NCI-H2107 (cell line): ENCODE data around the gene RIOK2.
"Not testable (repeated sequence)": the region's sequence is repeated elsewhere in the genome, so short reads cannot be mapped to it uniquely, and the experiment has no call there.

ENCODE experiments used
- DNase-seq: peaks from one replicate; lab custom pipeline; 2025; lab: John Stamatoyannopoulos, UW

Gene RIOK2

DNA sequence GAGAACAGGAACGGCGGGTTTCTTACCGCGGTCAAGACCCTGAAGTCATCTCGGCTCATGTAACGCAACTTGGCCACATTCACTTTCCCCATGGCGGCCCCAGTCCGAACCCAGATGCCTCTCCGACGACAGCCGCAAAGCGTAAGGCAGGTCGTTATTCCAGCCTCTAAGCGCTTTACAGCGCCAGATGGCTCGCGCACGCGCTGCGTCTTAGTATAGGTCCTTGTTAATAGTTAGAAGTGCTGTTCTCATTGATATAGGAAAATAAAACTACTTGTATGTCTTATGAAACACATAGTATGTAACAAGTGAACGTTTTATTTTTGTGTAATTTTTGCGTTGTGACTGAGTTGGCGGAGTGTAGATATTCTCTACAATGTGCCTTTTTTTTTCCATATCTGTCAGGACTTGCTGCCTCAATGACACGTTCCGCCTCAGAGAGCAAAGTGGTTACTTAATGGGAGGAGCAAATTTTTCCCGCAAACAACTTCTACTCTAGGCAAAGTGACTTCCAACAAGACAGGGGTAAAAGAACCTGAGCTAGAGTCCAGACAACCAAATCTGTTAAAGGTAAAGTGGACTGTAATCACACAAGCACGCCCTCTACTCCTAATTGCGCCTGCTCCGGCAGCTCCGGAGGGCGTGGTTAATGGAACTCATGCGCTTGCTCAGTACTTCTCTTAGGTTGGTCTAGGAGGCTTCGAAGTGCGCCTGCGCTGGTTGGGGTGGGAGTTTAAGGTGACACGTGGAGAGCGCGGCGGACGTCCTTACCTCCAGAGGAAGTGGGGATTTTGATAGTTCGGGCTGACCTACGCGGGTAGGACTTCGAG, at the start of gene RIOK2:
Gene RIOK2 (minus strand): TSS at position 148 of the 830 bp plus-strand sequence. CDS start 56 bp downstream, at position 92.
- peak; percentile 74 for DNase-seq

DNA sequence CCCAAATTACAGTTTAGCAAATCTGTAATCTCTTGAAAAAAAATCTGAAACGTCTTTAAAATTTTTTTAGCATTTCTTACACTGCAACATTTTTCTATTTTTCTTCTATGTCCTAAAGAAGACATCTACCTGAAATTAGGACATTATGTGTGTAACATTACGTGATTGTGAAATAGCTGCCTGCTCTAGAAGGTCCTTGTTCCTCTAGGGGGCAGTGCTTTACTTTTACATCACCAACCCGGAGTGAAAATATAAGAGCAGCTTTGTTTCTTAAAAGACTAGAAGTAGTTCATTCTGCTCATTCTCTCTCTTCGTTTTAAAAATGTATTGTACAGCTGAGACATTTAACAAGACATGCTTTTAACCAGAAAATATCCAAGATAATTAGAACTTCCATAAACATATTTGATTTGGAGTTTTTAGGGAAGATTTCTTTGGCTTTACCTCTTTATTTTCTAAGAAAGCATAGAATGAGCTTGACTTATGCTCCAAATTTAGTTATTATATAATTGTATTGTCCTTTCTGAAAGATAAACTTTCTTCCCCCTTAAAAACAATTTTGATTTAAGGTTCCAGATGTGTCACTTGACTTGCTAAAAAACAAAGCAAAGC, 48.1 kb upstream of the RIOK2 start:
- DNase-seq: peak; percentile 10

GRCh38 chr5:97229688-97230285, 46.7 kb upstream of the RIOK2 start:
- DNase-seq: no peak

GRCh38 chr5:97229196-97229595, 46.1 kb upstream of the RIOK2 start:
- DNase-seq: no peak

DNA sequence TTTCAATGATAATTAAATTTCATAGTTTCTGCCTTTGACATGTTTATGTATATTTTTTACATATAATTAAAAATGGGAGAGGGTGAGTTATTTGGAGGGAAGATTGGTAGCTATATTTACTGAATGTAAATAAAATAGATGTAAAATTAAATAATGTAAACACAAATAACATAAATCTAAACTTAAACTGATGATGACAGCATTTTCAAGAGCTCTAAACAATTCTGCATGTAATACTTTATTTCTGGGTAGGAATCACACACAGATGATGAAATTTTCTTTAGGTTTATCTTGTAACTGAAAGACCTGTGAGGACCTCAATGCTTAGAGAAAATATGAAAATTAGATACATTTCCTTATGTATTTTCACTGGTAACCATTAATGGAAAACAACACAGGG, 42.2 kb upstream of the RIOK2 start:
- no peak for DNase-seq

- no peak for DNase-seq
Measured at GRCh38 chr5:97224112-97224750, 41.2 kb upstream of the RIOK2 start.

DNA sequence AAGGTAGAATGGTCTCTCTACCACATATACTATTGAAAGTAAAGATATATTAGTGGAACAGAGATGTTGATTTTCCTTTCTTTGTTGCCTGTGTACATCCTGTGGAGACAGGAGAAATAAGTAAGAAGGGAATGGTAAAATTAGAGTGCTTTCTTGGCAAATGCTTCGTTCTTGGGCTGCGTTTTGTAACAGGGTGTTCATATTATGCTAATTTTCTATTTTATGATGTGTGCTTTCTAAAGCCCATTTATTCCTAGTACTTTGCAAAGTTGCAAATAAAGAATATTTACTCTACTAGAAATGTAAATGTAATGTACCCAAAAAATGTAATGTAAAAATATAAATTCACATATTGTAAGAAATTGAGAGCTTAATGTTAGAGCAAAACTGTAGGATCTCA, 40.5 kb upstream of the RIOK2 start:
- no peak for DNase-seq

DNA sequence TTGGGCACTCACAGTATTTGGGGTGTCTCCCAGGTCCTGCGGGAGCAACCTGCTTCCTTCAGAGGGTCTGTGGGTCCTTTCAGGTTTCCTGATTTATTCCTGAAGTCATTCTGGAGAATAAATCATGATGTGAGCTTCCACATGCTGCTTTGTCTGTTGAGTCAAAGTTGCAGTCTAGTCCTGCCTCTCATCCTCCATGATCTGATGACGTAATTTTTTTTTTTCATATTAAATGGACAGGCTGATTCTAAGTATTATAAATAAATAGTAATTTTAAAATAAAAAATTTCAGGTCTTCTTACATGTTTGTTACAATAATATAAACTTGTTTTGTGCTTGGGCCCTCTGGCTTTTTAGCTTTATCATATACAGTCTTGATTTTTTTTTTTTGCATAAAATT, 26.3 kb upstream of the RIOK2 start:
- DNase-seq: no peak

GRCh38 chr5:97208714-97209113, 25.7 kb upstream of the RIOK2 start:
- no peak for DNase-seq

GRCh38 chr5:97208184-97208713, 25.2 kb upstream of the RIOK2 start:
- no peak for DNase-seq

GRCh38 chr5:97194366-97194765, 11.3 kb upstream of the RIOK2 start:
- DNase-seq: no peak

DNA sequence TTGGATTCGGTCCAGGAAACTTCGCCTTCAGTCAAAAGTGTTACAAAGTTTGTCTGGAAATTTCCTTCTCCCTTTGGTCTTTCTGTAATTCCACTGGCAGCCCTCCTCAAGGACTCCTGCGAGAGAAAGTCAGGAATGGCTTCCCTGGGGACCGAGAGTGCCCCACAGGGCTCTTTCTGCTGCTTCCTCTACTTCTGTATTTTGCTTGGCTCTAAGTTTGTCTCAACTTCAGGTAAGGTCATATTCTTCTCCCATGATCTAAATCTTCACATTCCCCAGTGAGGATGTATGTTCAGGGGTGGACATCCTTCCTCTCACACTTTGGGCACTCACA, 10.3 kb upstream of the RIOK2 start:
- DNase-seq: no peak

DNA sequence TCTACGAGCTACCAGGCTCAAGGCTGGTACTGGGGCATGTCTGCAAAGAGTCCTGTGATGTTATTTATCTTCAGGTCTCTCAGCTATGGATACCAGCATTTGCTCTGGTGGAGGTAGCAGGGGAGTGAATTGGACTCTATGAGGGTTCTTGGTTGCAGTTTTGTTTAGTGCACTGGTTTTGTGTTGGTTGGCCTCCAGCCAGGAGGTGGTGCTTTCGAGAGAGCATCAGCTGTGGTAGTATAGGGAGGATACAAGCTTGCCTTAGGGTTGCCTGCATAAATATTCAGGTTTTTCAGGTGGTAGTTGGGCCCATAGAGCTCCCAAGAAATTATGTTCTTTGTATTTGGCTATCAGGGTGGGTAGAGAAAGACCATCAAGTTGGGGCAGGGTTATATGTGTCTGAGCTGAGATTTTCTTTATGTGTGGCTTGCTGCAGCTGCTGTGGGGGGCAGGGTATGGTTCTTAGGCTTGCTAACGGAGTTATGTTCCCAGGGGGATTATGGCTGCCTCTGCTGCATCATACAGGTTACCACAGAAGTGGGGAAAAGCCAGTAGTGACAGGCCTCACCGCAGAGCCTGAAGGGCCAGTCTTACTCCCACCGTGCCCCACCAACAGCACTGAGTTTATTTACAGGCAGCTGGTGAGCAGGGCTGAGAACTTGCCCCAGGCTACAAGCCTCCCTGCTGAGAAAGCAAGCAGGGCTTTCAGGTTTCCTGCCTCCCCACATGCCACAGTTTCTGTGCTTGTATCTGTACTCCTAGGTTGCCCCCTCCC, 9.7 kb upstream of the RIOK2 start:
- peak; percentile 12 for DNase-seq

DNA sequence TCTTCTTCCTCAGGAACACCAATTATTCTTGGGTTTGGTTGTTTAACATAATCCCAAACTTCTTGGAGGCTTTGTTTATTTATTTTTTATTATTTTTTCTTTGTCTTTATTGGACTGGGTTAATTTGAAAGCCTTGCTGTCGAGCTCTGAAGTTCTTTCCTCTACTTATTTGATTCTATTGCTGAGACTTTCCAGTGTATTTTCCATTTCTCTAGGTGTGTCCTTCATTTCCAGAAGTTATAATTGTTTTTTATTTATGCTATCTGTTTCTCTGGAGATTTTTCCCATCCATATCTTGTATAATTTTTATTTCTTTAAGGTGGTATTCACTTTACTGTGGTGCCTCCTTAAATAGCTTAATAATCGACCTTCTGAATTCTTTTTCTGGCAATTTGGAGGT, 8.8 kb upstream of the RIOK2 start:
- no peak for DNase-seq

DNA sequence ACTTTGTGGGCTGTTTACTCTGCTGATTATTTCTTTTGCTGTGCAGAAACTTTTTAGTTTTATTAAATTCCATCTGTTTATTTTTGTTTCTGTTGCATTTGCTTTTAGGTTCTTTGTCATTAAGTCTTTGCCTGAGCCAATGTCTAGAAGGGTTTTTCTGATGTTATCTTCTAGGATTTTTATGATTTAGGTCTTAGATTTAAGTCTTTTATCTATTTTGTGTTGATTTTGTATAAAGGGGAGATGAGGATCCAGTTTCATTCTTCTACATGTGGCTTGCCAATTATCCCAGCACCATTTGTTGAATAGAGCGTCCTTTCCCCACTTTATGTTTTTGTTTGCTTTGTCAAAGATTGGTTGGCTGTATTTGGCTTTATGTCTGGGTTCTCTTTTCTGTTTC, 6.5 kb upstream of the RIOK2 start:
- not testable (repeated sequence) for DNase-seq

- no peak for DNase-seq
Measured at GRCh38 chr5:97183930-97184213, 825 bp upstream of the RIOK2 start.

- DNase-seq: no peak
Measured at GRCh38 chr5:97182571-97183099, 412 bp downstream of the RIOK2 start.

DNA sequence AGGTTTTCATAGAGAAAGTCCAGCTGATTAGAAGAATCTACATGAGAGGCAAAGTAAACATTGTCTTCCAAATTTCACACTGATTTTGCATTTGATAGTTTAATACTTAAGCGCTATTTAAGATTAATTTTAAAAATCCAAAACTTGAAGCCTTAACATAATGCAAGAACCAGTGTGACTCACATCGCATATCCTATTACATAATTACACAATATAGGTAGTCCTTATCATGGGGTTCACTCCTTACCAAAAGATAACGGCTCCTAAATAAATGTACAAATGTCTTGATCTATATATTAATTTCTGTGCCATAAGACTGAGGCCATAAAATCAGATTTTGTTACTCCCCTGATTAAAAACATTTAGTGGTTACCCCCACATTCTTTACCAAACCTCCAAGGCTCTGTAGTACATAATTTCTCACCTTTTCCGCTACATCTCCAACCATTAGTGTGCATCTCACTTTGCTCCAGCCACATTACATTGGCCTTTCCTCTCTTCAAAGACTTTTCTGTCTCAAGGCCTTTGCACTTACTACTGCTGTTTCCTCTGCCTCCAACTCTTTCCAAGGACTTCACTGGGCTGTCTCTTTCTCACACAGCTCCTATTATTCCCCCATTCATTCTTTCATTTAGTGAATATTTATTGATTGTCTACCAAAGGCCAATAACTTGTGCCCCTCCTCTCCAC, 1.0 kb downstream of the RIOK2 start:
- no peak for DNase-seq

DNA sequence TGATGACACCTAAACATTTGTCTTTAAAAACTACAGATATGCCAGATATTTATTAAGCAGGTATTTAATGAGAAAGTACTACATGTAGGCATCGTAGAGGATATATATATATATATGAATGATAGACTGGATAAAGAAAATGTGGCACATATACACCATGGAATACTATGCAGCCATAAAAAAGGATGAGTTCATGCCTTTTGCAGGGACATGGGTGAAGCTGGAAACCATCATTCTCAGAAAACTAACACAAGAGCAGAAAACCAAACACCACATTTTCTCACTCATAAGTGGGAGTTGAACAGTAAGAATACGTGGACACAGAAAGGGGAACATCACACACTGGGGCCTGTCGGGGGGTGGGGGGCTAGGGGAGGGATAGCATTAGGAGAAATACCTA, 3.6 kb downstream of the RIOK2 start:
- DNase-seq: not testable (repeated sequence)

DNA sequence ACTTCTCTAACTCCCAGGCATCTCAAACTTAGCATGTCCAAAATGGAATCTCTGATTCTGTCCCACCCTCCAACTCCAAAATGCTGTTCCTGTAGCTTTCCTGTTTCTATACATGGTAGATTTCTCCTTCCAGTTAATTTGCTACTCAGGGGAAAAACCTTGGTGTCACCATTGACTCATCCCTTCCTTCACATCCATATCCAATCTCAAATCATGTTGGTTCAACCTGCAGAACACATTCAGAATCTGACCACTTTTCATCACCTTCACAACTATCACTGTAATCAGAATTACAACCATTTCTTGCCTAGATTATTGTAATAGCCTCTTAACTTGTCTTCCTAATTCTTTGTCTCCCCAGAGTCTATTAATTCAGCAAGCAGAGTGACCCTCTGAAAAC, 10.8 kb downstream of the RIOK2 start:
- no peak for DNase-seq

DNA sequence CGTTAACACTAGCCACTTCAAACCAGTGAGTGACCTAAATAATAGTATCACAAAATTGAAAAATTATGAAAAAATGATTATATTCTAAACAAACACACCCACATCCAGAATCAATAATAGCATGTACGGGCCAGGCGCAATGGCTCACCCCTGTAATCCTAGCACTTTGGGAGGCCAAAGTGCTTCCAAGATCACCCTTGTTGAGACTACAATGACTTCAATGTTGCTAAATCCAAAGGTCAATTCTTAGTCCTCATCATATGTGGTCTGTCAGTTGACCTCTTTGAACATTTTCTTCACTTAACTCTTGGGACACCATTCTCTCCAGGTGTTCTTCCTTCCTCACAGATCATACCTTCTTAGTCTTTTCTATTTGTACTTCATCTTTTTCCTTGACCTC, 11.3 kb downstream of the RIOK2 start:
- DNase-seq: no peak
